ENCODE measurements around the gene ANGEL1. TPM values are rescaled to one million over a fixed set of nuclear protein-coding genes. Genes with fewer than 3 reads are reported as not detected.

Gene ANGEL1
- polyA plus RNA-seq, 1 experiment, result 16.8 TPM

GRCh38 chr14:76772300-76773187, 40.1 kb downstream of the ANGEL1 start:
- DNase-seq (ENCODE audit: low read depth), result no peak
- Histone ChIP-seq H3K27me3 (ENCODE audit: control insufficient read depth, insufficient read depth, low read length) (no peaks in the 10 kb centered on the region), H3K36me3 (ENCODE audit: control insufficient read depth, insufficient read depth, low read length) (no peaks in the 10 kb centered on the region), H3K4me3 (ENCODE audit: low read depth, low read length) (no peak overlapping the region)
- ChIA-PET CTCF (interaction anchor here (1.9 to 4.2 kb wide), 2 partner anchors 12 to 35 kb away, joined by 4 to 20 read pairs; no protein-coding TSS in a partner anchor), POLR2A (no interaction called here)
- TF ChIP-seq CTCF (IDR thresholded peaks at IDR 0.05; ENCODE audit: insufficient read depth, low read depth, low read length), result no peak

- H3K27me3 ChIP-seq (ENCODE audit: control insufficient read depth, insufficient read depth, low read length), result no peaks in the 10 kb centered on the region
- no peak for DNase-seq (ENCODE audit: low read depth)
- TF ChIP-seq CTCF (IDR thresholded peaks at IDR 0.05; ENCODE audit: insufficient read depth, low read depth, low read length), result no peak
- ChIA-PET CTCF (interaction anchor here (1.9 to 4.2 kb wide), 2 partner anchors 13 to 34 kb away, joined by 4 to 20 read pairs; no protein-coding TSS in a partner anchor), POLR2A (interaction anchor here (0.7 kb wide), 1 partner anchor 14 kb away, joined by 3 read pairs; no protein-coding TSS in a partner anchor)
- H3K36me3 ChIP-seq (ENCODE audit: control insufficient read depth, insufficient read depth, low read length), result no peaks in the 10 kb centered on the region
- H3K4me3 ChIP-seq (ENCODE audit: low read depth, low read length), result no peak overlapping the region
These were observed 41.2 kb downstream of the ANGEL1 start for GRCh38 chr14:76771437-76771980.

GRCh38 chr14:76770521-76771436, 41.9 kb downstream of the ANGEL1 start:
- no peaks in the 10 kb centered on the region for H3K27me3 ChIP-seq (ENCODE audit: control insufficient read depth, insufficient read depth, low read length)
- no peak for TF ChIP-seq CTCF (IDR thresholded peaks at IDR 0.05; ENCODE audit: insufficient read depth, low read depth, low read length)
- H3K4me3 ChIP-seq (ENCODE audit: low read depth, low read length), result no peak overlapping the region
- CTCF ChIA-PET, result interaction anchor here (1.3 to 1.9 kb wide), 2 partner anchors 15 to 33 kb away, joined by 4 to 7 read pairs; no protein-coding TSS in a partner anchor
- POLR2A ChIA-PET, result interaction anchor here (0.7 kb wide), 1 partner anchor 14 kb away, joined by 3 read pairs; no protein-coding TSS in a partner anchor
- H3K36me3 ChIP-seq (ENCODE audit: control insufficient read depth, insufficient read depth, low read length), result no peaks in the 10 kb centered on the region
- DNase-seq (ENCODE audit: low read depth), result no peak

GRCh38 chr14:76769636-76770292, 42.9 kb downstream of the ANGEL1 start:
- TF ChIP-seq CTCF (IDR thresholded peaks at IDR 0.05; ENCODE audit: insufficient read depth, low read depth, low read length), result no peak
- DNase-seq (ENCODE audit: low read depth), result no peak
- CTCF ChIA-PET, result interaction anchor here (1.2 to 1.3 kb wide), 2 partner anchors 14 to 16 kb away, joined by 3 to 7 read pairs; no protein-coding TSS in a partner anchor
- H3K27me3 ChIP-seq (ENCODE audit: control insufficient read depth, insufficient read depth, low read length), result no peaks in the 10 kb centered on the region; the same call in 1 of the 2 replicates
- no peak overlapping the region for H3K4me3 ChIP-seq (ENCODE audit: low read depth, low read length)
- POLR2A ChIA-PET, result no interaction called here
- H3K36me3 ChIP-seq (ENCODE audit: control insufficient read depth, insufficient read depth, low read length), result no peaks in the 10 kb centered on the region
